Measurements from ENCODE around the gene CPM.
"Not testable (repeated sequence)": the region's sequence is repeated elsewhere in the genome, so short reads cannot be mapped to it uniquely, and the experiment has no call there.

Gene CPM

DNA sequence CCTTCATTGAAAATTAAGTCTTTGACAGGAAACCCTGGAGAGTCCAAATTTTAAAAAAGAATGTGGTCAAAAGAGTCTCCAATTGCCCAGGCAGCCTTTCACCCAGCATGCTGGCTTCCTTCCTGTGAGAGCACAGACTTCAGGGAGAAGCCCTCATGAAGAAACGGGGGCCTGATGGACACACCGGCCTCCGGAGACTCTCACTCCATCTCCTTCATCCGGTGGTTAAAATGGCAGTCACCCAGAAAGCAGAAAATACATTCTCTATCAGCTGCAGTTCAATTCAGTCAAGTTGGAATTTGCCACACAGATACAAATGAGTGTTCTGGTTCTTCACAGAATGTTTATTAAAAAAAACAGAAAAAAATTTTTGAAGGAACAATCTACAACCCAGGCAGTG, 56.5 kb downstream of the CPM start:
- DNase-seq: no peak

GRCh38 chr12:68873316-68873715, 59.7 kb downstream of the CPM start:
- no peak for DNase-seq

DNA sequence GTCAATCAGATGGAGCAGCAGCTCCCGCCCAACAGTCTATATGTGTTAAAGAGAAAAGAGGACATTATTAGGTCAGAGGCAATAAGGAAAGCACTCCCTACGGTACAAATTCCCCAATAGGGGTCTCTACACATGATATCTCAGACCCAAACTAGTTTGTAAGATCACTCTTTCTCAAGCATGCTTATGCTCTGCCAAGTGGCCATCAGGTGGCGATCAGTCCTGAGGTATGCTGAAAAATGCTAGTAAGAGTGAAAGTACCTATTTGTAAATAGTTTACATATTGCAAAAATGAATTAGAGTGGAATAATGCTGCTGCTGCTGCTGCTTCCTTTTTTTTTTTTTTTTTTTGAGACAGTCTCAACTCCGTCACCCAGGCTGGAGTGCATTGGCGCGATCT, 61.0 kb downstream of the CPM start:
- no peak for DNase-seq

GRCh38 chr12:68871396-68871795, 61.6 kb downstream of the CPM start:
- DNase-seq: no peak

GRCh38 chr12:68870443-68870842, 62.5 kb downstream of the CPM start:
- DNase-seq: no peak

- DNase-seq: no peak
Observed at GRCh38 chr12:68870011-68870410, 63.0 kb downstream of the CPM start.

DNA sequence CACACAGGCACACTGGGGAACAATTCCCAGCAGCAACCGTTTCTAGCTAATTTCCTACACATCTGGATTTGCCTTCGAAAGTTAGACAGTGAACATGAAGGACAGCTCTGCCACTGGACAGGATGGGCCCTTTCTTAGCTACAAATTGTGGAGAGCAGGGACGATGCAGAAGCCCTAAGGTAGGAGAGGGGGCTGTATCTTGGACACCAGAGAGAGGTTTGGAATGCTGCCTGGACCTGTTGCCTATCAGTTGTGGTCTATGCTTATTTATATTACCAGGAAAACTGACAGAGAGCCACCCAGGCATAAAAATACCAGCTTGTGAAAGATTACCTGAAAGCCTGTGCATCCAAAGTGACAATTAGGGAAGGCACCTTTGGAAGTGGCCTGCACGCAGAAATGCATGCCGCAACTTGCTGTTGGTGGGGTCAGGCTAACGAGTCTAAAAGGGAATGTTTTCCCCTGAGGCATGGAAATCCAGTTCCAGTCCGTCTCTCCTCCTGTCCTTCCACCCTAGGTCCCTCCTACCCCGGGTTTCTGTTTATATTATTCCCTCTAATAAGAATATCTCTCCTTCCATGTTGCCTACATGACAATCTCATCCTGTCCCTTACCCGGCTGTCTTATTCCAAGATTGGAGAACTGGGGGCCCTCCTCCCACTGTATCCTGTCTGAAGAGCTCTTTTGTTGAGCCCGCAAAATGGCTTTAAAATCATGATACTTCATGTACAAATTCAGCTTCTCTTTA, 64.8 kb downstream of the CPM start:
- no peak for DNase-seq

DNA sequence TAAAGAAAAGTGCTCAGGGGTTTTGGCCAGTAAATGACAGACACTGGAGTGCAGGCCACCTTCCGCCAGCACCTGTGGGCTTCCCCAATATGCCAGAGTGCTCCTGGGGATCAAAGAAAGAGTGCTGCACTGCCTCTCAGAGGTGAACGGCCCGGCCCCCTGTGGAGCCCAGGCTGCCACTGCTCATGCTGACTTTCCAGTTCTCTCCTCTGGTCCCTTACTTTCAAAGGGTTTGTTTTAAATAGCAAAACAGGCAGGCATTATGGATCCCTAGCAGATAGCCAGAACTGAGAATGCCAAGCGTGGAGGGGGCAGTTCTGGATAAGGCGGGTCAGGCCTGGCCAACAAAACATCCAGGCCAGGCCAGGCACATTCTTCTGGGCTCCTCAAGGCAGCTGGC, 65.4 kb downstream of the CPM start:
- DNase-seq: no peak

DNA sequence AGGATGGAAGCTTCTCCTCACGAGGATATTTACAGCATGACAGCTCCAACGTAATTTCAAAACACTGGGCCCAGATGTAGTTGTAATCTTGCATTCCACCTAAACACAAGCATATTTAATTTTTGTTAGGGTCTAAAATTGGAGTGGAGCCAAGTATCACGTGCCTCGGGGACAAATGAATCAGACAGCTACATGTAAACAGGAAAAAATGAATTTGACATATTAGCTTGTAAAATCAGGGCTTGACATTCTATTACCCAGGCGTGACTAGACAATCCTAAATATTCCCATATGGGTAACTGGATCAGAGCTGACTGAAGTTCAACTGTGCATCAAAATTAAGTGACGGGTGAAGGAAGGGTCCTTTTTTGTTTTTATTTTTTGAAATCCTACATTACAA, 66.0 kb downstream of the CPM start:
- DNase-seq: no peak

DNA sequence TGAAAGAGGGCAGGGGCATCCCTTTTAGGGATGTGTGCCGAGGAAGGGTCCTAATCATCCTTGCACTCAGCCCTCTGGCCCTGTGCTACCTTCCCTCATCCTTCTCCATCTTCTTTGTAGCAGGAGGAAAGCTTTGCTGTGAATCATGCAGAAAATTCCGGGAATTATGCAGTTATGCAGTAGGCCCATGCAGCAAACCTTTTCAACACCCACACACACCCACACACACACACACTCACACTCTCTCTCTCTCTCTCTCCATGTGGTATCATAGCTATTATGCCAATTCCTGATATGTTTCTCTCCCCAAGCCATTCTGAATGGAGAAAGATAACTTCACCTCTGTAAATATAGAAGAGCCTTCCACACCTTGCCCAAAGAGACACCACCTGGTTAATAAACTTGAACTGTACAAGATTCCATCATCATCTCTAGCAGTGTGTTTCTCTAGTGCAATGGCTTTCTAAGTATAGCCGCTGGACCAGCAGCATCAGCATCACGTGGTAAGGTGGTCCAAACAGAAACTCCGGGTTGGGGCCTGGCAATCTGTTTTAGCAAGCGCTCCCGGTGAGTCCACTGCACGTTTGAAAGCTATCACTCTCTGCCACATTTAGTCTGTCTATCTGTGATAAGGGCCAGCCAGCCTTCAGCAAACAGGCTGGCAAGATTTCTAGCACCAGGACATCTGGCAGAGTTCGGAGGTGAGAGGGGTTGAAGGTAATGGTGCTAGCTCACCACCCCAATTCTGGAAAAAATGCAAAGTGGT, 67.4 kb downstream of the CPM start:
- DNase-seq: no peak

- no peak for DNase-seq
Observed at GRCh38 chr12:68864604-68865003, 68.4 kb downstream of the CPM start.

DNA sequence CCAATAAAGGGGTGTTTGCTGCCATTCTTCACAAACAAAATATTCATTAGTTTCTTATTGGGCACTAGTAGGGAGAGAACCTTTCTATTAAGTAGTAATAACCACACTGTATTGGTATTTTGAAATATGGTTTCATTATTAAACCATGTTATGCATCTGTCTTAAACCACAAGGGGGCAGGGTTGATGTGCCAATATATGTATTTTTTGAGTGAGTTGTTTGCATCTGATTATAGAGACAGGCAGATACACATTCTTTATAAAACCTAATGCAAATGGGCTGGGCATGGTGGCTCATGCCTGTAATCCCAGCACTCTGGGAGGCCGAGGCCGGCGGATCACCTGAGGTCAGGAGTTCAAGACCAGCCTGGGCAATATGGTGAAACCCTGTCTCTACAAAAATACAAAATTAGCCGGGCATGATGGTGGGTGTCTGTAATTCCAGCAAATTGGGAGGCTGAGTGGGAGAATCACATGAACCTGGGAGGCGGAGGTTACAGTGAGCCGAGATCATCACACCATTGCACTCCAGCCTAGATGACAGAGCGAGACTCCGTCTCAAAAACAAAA, 69.0 kb downstream of the CPM start:
- DNase-seq: not testable (repeated sequence)

DNA sequence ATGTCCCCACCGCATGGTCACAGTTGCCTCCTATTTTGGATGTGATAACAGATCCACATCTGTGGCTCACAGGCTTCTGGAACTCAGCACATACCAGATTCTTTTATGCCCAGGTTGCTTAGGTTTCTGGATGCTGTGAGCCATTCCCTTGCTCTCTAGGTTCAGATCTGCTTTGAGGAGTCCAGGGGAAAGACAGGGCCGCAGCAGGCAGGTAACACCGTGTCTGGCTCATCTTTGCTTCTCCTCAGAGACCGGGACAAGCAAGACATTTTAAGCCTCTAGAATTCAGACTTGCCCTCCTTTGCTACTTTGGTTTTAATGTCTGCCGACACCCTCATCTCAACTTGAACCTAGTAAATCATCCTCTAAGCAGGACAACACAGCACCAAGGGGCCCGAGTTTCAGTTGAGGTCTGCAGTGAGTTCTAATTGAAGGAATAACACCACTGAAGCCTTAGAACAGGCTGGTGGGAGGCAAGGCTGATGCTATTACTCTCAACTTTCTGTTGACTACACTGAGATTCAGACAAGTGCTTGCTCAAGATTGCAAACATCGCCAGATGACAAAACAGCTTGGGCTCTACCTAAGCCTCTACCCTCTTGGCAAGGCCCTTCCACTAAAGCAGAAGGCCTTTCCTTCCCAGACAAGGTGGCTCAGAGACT, 69.7 kb downstream of the CPM start:
- DNase-seq: no peak

- no peak for DNase-seq
Observed at GRCh38 chr12:68861890-68862289, 71.1 kb downstream of the CPM start.

DNA sequence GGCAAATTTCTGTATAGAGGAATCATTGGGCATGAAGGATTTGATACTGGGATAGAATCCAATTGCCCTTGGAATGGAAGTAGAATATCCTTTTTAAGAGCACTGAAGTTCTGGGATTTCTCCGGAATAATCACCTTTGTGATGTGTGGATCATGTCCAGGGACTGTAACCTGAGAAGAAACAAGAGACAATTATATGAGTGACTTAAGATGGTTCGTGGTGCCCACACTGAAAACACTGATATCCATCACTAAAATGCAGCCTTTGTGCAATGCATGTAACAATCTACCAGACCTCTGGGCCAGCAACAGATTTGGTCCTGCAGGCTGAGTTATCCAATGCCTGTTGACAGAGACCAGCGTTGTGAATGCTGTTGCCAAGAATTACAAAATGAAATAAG, 76.5 kb downstream of the CPM start:
- no peak for DNase-seq

DNA sequence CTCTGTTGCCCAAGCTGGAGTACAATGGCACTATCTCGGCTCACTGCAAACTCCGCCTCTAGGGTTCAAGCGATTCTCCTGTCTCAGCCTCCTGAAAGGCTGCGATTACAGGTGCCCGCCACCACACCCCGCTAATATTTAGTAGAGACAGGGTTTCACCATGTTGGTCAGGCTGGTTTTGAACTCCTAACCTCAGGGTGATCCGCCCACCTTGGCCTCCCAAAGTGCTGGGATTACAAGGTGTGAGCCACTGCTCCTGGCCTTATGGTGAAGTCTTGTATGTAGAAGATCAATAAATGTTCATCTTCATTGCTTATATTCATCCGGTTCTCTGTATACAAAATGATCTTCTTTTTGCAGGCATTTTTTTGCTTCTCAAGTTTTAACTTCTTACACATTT, 77.2 kb downstream of the CPM start:
- no peak for DNase-seq

DNA sequence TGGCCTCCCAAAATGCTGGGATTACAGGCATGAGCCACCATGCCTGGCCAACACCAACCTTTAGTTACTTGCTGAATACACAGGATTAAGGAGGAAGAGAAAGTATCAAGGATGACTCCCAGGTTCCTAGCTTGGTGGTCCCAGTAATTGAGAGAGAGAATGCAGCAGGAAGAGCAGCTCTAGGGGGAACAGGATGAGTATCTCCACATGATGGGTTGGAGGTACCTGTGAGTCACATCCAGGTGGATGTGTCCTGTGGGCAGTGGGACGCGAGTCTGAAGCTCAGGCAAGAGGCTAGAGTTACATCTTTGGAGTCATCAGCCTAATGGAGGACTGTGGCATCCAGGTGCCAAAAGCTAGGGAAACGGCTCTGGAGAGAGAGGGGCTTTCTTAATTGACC, 77.9 kb downstream of the CPM start:
- no peak for DNase-seq

GRCh38 chr12:68854554-68854953, 78.4 kb downstream of the CPM start:
- DNase-seq: no peak

DNA sequence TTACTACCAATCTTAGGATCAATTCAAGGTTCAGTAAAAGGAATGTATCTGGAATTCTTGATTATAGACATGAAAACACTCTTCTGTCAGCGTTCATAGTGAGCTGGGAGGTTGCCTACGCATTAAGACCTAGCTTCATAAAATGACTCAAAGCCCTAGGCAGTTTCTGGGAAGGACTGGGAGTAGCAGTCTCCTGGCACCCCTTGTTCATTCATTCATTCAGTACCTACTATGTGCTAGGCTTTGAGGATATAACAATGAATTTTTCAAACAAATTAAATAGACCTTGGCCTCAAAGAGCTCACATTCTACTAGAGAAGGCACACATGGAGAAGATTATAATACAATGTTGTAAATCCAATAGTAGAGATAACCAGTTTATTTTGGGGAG, 78.9 kb downstream of the CPM start:
- no peak for DNase-seq

- DNase-seq: no peak
Observed at GRCh38 chr12:68853396-68854077, 79.4 kb downstream of the CPM start.

DNA sequence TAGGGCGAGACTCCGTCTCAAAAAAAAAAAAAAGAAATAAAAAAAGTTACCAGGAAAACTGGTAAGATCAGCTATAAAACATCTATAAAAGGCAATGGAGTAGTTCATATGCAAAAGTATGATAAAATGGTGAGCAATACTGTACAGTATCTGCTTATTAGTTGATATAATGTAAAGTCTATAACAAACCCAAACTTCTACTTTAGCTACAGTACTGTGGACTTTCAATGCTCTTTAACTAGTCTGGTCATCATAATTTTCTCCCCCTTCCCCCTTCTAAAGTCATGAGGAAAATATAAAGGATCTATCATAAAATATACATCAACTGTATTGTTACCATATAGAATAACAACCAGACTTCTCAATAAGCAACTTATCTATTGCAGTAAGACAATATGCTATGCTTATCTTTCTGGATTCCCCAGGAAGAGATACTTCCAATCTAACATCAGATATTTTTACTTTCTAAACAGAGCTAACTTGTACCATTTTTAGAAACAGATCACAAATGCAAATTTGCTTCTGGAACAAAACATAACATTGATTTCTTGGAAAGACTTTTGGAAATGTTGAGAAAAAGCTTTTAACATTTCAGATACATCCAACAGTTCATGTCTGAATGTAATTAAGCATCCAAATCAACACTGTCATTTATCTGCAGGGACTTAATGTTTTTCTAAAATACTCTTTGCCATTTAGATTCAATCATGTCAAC, 81.2 kb downstream of the CPM start:
- DNase-seq: no peak

GRCh38 chr12:68850390-68850789, 82.6 kb downstream of the CPM start:
- DNase-seq: no peak

- DNase-seq: no peak
Observed at GRCh38 chr12:68846811-68847210, 86.2 kb downstream of the CPM start.

Measured in GDM1 (cell line).